Upper lobe of left lung (tissue), 6 donors: Measurements from ENCODE around the gene PCK2. TPM values are rescaled to one million over a fixed set of nuclear protein-coding genes. Genes with fewer than 3 reads are reported as not detected.

Source experiments
- ATAC-seq, 2 donors: fragments of 200-7000 bp; cut with Tn5 transposase; one replicate each; pipeline ENCODE4 v1.9.1; 2022; ENCODE audit warnings: mild to moderate bottlenecking in 2 of 2, moderate library complexity in 2 of 2; ENCODE audit not compliant: low FRiP score in 2 of 2
- DNase-seq, 2 donors: peaks; one replicate each; pipeline ENCODE4 v3.0.0-alpha.2; 2019 to 2020
- H3K27ac ChIP-seq, 4 donors: fragments of 200-600 bp; sonication (generic); one replicate each; pipeline ENCODE4 v1.5.1; 2016 to 2019
- H3K27me3 ChIP-seq, 4 donors: fragments of 200-600 bp; sonication (generic); one replicate each; pipeline ENCODE4 v1.5.1; 2017 to 2019
- H3K36me3 ChIP-seq, 4 donors: fragments of 200-600 bp; sonication (generic); one replicate each; pipeline ENCODE4 v1.5.1; 2016 to 2019
- H3K4me1 ChIP-seq, 4 donors: fragments of 200-600 bp; sonication (generic); one replicate each; pipeline ENCODE4 v1.5.1; 2018 to 2019
- H3K4me3 ChIP-seq, 4 donors: fragments of 200-600 bp; sonication (generic); one replicate each; pipeline ENCODE4 v1.5.1; 2017 to 2019; ENCODE audit warnings: mild to moderate bottlenecking in 2 of 4, moderate library complexity in 1 of 4
- H3K9me3 ChIP-seq, 4 donors: fragments of 200-600 bp; sonication (generic); one replicate each; pipeline ENCODE4 v1.5.1; 2018 to 2019
- CTCF ChIP-seq, 6 experiments: fragments of 450-650 bp in 4 of 6; fragments of 200-600 bp in 2 of 6; sonication (generic) in 2 of 6; IDR thresholded peaks; one replicate each; pipeline ENCODE4 v1.5.1; 2016 to 2019; ENCODE audit warnings: antibody characterized with exemption in 6 of 6
- EP300 ChIP-seq, 4 donors: sonication (generic); formaldehyde crosslinking; IDR thresholded peaks; one replicate each; pipeline ENCODE4 v1.5.1; 2017; ENCODE audit warnings: antibody characterized with exemption in 4 of 4, control low read depth in 2 of 4
- POLR2A ChIP-seq, 4 donors: fragments of 450-650 bp; IDR thresholded peaks; one replicate each; pipeline ENCODE4 v1.5.1; 2016 to 2017; ENCODE audit warnings: antibody characterized with exemption in 4 of 4, mild to moderate bottlenecking in 2 of 4
- POLR2AphosphoS5 ChIP-seq, 2 donors: sonication (generic); formaldehyde crosslinking; IDR thresholded peaks; one replicate each; pipeline ENCODE4 v1.5.1; 2017; ENCODE audit warnings: antibody characterized with exemption in 2 of 2
- whole genome bisulfite sequencing, 2 donors: methylation state at CpG; one replicate each; pipeline ENCODE4 v1.1.5; 2017 to 2018; 5-methylcytosine and 5-hydroxymethylcytosine counted together
- total RNA-seq, 6 donors: library from RNA; depleted of rRNA in 4 of 6; stranded (reverse); fragments of >200 nt in 4 of 6; gene quantifications; one replicate each; pipeline versions ENCODE4 v1.1.0 to v1.2.1, GENCODE V29; 2016 to 2021
- donor health status: DM: no; HTN: no; CAD: no; lungs with moderate emphysema.
- donor health status: DM: no; HTN: yes; CAD: no; lungs with severe emphysema.

The PCK2 gene
- total RNA-seq, 6 donors from 2014 or later = 27.2 to 70.3 (median 34.9) TPM

- ATAC-seq (no peak), DNase-seq (no peak)
- TF ChIP-seq EP300 (IDR thresholded peaks at IDR 0.05) (no peak), CTCF (IDR thresholded peaks at IDR 0.05) (no peak), POLR2A (IDR thresholded peaks at IDR 0.05) (no peak)
- Histone ChIP-seq H3K36me3 (peaks cover 0 to 16% (median 9%) of the 10 kb centered on the region in 4 donors), H3K9me3 (no peaks in the 10 kb centered on the region), H3K4me3 (no peak overlapping the region), H3K27me3 (no peaks in the 10 kb centered on the region), H3K4me1 (peaks cover 8 to 22% (median 12%) of the 10 kb centered on the region in 4 donors), H3K27ac (no peak overlapping the region)
- 85 to 86% methylated on average over 4 of the region's 4 CpGs for WGBS, 2 donors
These were observed 12.7 kb downstream of the PCK2 start for GRCh38 chr14:24106672-24107271.

GRCh38 chr14:24108336-24108874 is 14.3 kb downstream of the PCK2 start:
- WGBS, 2 donors = 45 to 46% methylated on average over 5 of the region's 5 CpGs
- H3K36me3 ChIP-seq = peaks cover 0 to 8% (median 5%) of the 10 kb centered on the region in 4 donors
- no peak overlapping the region for H3K4me3 ChIP-seq
- peaks cover 9 to 24% (median 15%) of the 10 kb centered on the region in 4 donors for H3K4me1 ChIP-seq
- no peaks in the 10 kb centered on the region for H3K9me3 ChIP-seq
- peak overlapping the region; percentile 18 to 63 (median 52) for H3K27ac ChIP-seq
- no peak for TF ChIP-seq POLR2A (IDR thresholded peaks at IDR 0.05)
- ATAC-seq (no peak), DNase-seq (no peak)
- H3K27me3 ChIP-seq = no peaks in the 10 kb centered on the region

- ATAC-seq (no peak), DNase-seq (peak in 1 of 2 donors; percentile 73)
- Histone ChIP-seq H3K36me3 (no peaks in the 10 kb centered on the region), H3K4me3 (no peak overlapping the region), H3K27ac (peak overlapping the region in 2 of 4 donors; percentile 10 to 18), H3K4me1 (peaks cover 9 to 26% (median 17%) of the 10 kb centered on the region in 4 donors), H3K27me3 (no peaks in the 10 kb centered on the region), H3K9me3 (no peaks in the 10 kb centered on the region)
- TF ChIP-seq CTCF (IDR thresholded peaks at IDR 0.05) (no peak), POLR2A (IDR thresholded peaks at IDR 0.05) (no peak), POLR2AphosphoS5 (IDR thresholded peaks at IDR 0.05) (no peak), EP300 (IDR thresholded peaks at IDR 0.05) (no peak)
- WGBS, 2 donors = 64 to 76% methylated on average over 9 of the region's 9 CpGs
These were observed 15.9 kb downstream of the PCK2 start for GRCh38 chr14:24110060-24110459.

- Histone ChIP-seq H3K27ac (no peak overlapping the region), H3K36me3 (no peaks in the 10 kb centered on the region), H3K27me3 (no peaks in the 10 kb centered on the region), H3K4me1 (peaks cover 10 to 27% (median 19%) of the 10 kb centered on the region in 4 donors), H3K9me3 (no peaks in the 10 kb centered on the region), H3K4me3 (no peak overlapping the region)
- DNase-seq (no peak), ATAC-seq (no peak)
- TF ChIP-seq CTCF (IDR thresholded peaks at IDR 0.05) = no peak
- no peak for TF ChIP-seq EP300 (IDR thresholded peaks at IDR 0.05)
- no peak for TF ChIP-seq POLR2AphosphoS5 (IDR thresholded peaks at IDR 0.05)
- TF ChIP-seq POLR2A (IDR thresholded peaks at IDR 0.05) = no peak
- WGBS, 2 donors = 53 to 76% methylated on average over 1 of the region's 1 CpG
These were observed 16.4 kb downstream of the PCK2 start for GRCh38 chr14:24110523-24110922.

- TF ChIP-seq CTCF (IDR thresholded peaks at IDR 0.05) (no peak), POLR2A (IDR thresholded peaks at IDR 0.05) (no peak), POLR2AphosphoS5 (IDR thresholded peaks at IDR 0.05) (no peak), EP300 (IDR thresholded peaks at IDR 0.05) (no peak)
- Histone ChIP-seq H3K36me3 (peaks cover 0 to 16% (median 11%) of the 10 kb centered on the region in 4 donors), H3K4me3 (peak overlapping the region; percentile 54 to 73 (median 67)), H3K27ac (peak overlapping the region; percentile 97 to 100 (median 99)), H3K9me3 (no peaks in the 10 kb centered on the region), H3K4me1 (peaks cover 23 to 43% (median 36%) of the 10 kb centered on the region in 4 donors), H3K27me3 (no peaks in the 10 kb centered on the region)
- no peak for DNase-seq
- WGBS, 2 donors = 17 to 22% methylated on average over 14 to 15 of the region's 15 CpGs
- no peak for ATAC-seq
These were observed 19.3 kb downstream of the PCK2 start for GRCh38 chr14:24113379-24113800.
